KOPT-K1 (cell line): ENCODE data around the gene SARNP.

ENCODE experiments used
- H3K27ac ChIP-seq: fragments of 200-600 bp; sonication (generic); 2 replicates; pipeline ENCODE4 v1.5.1; 2016; ENCODE audit warnings: antibody characterized with exemption, mild to moderate bottlenecking, low read depth, low read length; ENCODE audit not compliant: poor library complexity, severe bottlenecking
- H3K36me3 ChIP-seq: fragments of 200-600 bp; sonication (generic); 2 replicates; pipeline ENCODE4 v1.5.1; 2017; ENCODE audit warnings: antibody characterized with exemption, mild to moderate bottlenecking, low read length, moderate library complexity; ENCODE audit not compliant: insufficient read depth
- H3K9me3 ChIP-seq: fragments of 200-600 bp; sonication (generic); 2 replicates; pipeline ENCODE4 v1.5.1; 2017; ENCODE audit warnings: antibody characterized with exemption, low read length, mild to moderate bottlenecking; ENCODE audit not compliant: insufficient read depth, poor library complexity, severe bottlenecking

SARNP gene

DNA sequence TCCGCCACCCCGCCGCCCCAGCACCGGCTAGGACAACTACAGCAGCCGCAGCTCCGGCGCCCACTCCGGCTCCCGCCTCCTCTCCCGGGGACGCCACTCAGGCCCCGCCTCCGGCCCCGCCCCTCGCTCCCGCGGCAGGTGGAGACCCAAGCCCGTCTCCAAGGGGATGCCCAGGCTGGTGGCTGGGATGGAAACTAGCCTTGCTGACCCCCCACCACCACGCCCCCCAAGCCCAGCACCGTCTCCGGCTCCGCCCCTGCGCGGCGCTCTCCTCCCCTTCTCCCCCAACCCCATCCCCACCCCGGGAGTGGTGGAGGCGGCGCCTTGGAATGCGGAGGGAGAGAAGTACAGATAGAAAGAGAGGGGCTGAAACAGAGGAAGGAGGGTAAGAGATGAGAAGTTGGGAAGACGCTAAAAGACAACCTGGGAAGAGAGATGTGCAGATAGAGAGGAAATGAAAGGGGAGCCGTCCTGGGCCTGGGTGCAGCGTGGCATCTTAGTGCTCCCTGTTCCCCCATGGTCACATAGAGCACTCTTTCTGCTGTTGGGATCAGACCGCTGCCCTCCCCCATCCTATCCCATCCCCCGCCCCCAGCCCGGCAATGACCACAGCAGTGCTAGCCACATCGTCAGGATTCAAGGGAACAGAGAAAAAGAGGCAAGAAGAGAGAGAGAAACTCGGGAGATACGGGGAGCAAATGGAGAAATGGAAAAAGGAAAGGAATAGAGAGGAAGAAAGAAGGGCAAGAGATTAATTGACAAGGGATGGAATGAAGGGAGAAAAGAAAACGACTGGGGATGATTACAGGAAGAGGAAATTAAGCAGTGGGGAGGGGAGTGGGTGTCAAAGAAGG is 109.5 kb downstream of the SARNP start, which contains the start of gene ITGA7:
ITGA7 (minus strand) TSS at position 64 of the 854 bp plus-strand sequence. CDS start 222 bp downstream, outside the sequence.
- Histone ChIP-seq H3K9me3 (no peaks in the 10 kb centered on the region), H3K36me3 (no peaks in the 10 kb centered on the region), H3K27ac (no peak within 1 kb of the TSS)
